B cell (primary cell): Measurements from ENCODE around the gene SELENOS. TPM values are rescaled to one million over a fixed set of nuclear protein-coding genes. Genes with fewer than 3 reads are reported as not detected.

Source experiments
- ATAC-seq: fragments of 200-7000 bp; cut with Tn5 transposase; one replicate; pipeline ENCODE4 v1.10.0; 2021; ENCODE audit warnings: low read depth, mild to moderate bottlenecking, moderate number of reproducible peaks, moderate library complexity
- CTCF ChIA-PET: fragments of 350-600 bp; sonication (Branson Sonifier 250); formaldehyde crosslinking; loops from one replicate; lab custom pipeline; 2021; ENCODE audit warnings: antibody characterized with exemption, inconsistent platforms; lab: Charles Lee
- POLR2A ChIA-PET: fragments of 350-600 bp; sonication (Branson Sonifier 250); formaldehyde crosslinking; loops from one replicate; lab custom pipeline; 2021; ENCODE audit warnings: antibody characterized with exemption; lab: Charles Lee
- DNase-seq: peaks from one replicate; pipeline ENCODE4 v3.0.0; 2013
- H2AFZ ChIP-seq: 2 replicates; pipeline ENCODE4 v1.6.1; 2012; ENCODE audit warnings: mild to moderate bottlenecking, low read depth, low read length; ENCODE audit not compliant: insufficient read depth, poor library complexity, severe bottlenecking
- H3K27ac ChIP-seq, 2 donors: 1 replicate in 1 of 2; 2 replicates in 1 of 2; pipeline ENCODE4 v1.5.1; 2012 to 2013; ENCODE audit warnings: low read length in 2 of 2, mild to moderate bottlenecking in 2 of 2, moderate library complexity in 1 of 2
- H3K27me3 ChIP-seq, 4 experiments: fragments of 200-600 bp in 1 of 4; sonication (generic) in 1 of 4; replicated peaks in 1 of 4; 1 replicate in 2 of 4; 2 replicates in 2 of 4; pipeline versions ENCODE4 v1.6.1 to v1.7.0; 2013 to 2016; ENCODE audit warnings: low read length in 3 of 4, mild to moderate bottlenecking in 2 of 4, mixed read lengths in 1 of 4, moderate library complexity in 1 of 4; ENCODE audit not compliant: insufficient read depth in 4 of 4, control insufficient read depth in 3 of 4; ENCODE audit errors: control extremely low read depth in 1 of 4
- H3K36me3 ChIP-seq, 2 experiments: replicated peaks in 1 of 2; 1 replicate in 1 of 2; 2 replicates in 1 of 2; pipeline versions ENCODE4 v1.6.1 to v1.7.1; 2013; ENCODE audit warnings: low read length in 1 of 2; ENCODE audit not compliant: insufficient read depth in 2 of 2, control insufficient read depth in 1 of 2; ENCODE audit errors: control extremely low read depth in 1 of 2, extremely low read depth in 1 of 2
- H3K4me1 ChIP-seq, 2 donors: fragments of 200-600 bp in 1 of 2; sonication (generic) in 1 of 2; 1 replicate in 1 of 2; 2 replicates in 1 of 2; pipeline versions ENCODE4 v1.5.1 to v1.6.1; 2013 to 2017; ENCODE audit warnings: low read length in 2 of 2; ENCODE audit not compliant: control insufficient read depth in 2 of 2, insufficient read depth in 2 of 2
- H3K4me2 ChIP-seq: replicated peaks from 2 replicates; pipeline ENCODE3; 2012; ENCODE audit warnings: mild to moderate bottlenecking, low read depth, low read length; ENCODE audit not compliant: poor library complexity, severe bottlenecking
- H3K4me3 ChIP-seq, 5 experiments: fragments of 200-600 bp in 1 of 5; sonication (generic) in 1 of 5; 1 replicate in 3 of 5; 2 replicates in 2 of 5; pipeline versions ENCODE4 v1.5.1 to v1.7.0; 2011 to 2016; ENCODE audit warnings: low read length in 4 of 5, mild to moderate bottlenecking in 4 of 5, low read depth in 2 of 5, control low read depth in 1 of 5, moderate library complexity in 1 of 5; ENCODE audit not compliant: insufficient read depth in 1 of 5; ENCODE audit errors: control extremely low read depth in 1 of 5, extremely low read depth in 1 of 5
- H3K79me2 ChIP-seq: fragments of 200-600 bp; sonication (generic); one replicate; pipeline ENCODE4 v1.6.0; 2016; ENCODE audit warnings: low read length; ENCODE audit not compliant: control insufficient read depth, insufficient read depth
- H3K9ac ChIP-seq: fragments of 200-600 bp; sonication (generic); 2 replicates; pipeline ENCODE4 v1.6.1; 2017; ENCODE audit warnings: mild to moderate bottlenecking, low read length, moderate library complexity
- H3K9me3 ChIP-seq, 3 donors: one replicate each; pipeline versions ENCODE4 v1.6.1 to v1.7.1; 2013; ENCODE audit warnings: low read length in 2 of 3; ENCODE audit not compliant: control insufficient read depth in 2 of 3, insufficient read depth in 1 of 3; ENCODE audit errors: control extremely low read depth in 1 of 3
- H4K20me1 ChIP-seq: 2 replicates; pipeline ENCODE4 v1.6.0; 2012; ENCODE audit warnings: mild to moderate bottlenecking, low read length; ENCODE audit not compliant: insufficient read depth, control insufficient read depth, poor library complexity, severe bottlenecking
- H3K27ac Mint-ChIP-seq: one replicate; pipeline ENCODE4 v1.8.0; 2021; ENCODE audit warnings: mixed read lengths
- H3K27me3 Mint-ChIP-seq: one replicate; pipeline ENCODE4 v1.8.0; 2021; ENCODE audit warnings: mixed read lengths
- H3K4me1 Mint-ChIP-seq: one replicate; pipeline ENCODE4 v1.8.0; 2021; ENCODE audit warnings: mixed read lengths
- H3K4me3 Mint-ChIP-seq: one replicate; pipeline ENCODE4 v1.8.0; 2021; ENCODE audit warnings: mixed read lengths
- H3K9me3 Mint-ChIP-seq: one replicate; pipeline ENCODE4 v1.8.0; 2022; ENCODE audit warnings: mixed read lengths; ENCODE audit not compliant: insufficient read depth
- EZH2 ChIP-seq: IDR thresholded peaks from 2 replicates; pipeline ENCODE4 v1.6.1; 2012; ENCODE audit warnings: borderline replicate concordance, low read depth, mild to moderate bottlenecking, moderate library complexity, low read length; ENCODE audit not compliant: insufficient read depth, poor library complexity, severe bottlenecking
- WGBS: methylation state at CpG from one replicate; pipeline ENCODE4 v1.1.5; 2013; ENCODE audit warnings: missing lambda C conversion rate; ENCODE audit not compliant: insufficient coverage; 5-methylcytosine and 5-hydroxymethylcytosine counted together
- intact Hi-C: fragments of 100-400 bp; cut with micrococcal nuclease; formaldehyde crosslinking; loops from one replicate; pipeline ENCODE4 v1.10.0; 2022
- polyA plus RNA-seq: library from polyadenylated mRNA; depleted of rRNA; stranded (reverse); fragments of >200 nt; gene quantifications from 2 replicates; pipeline ENCODE4 v1.2.3, GENCODE V29; 2012
- total RNA-seq, 2 donors: library from RNA; stranded (reverse); fragments of 120-200 nt in 1 of 2; gene quantifications; 1 replicate in 1 of 2; 2 replicates in 1 of 2; pipeline versions ENCODE4 v1.2.3 to v1.2.4, GENCODE V29; 2013 to 2022
- TF ChIP-seq, protein P1 (sequence below): fragments of 200-600 bp; IDR thresholded peaks from one replicate; pipeline ENCODE4 v1.8.0; 2022; ENCODE audit warnings: antibody characterized with exemption, mild to moderate bottlenecking

SELENOS gene
- total and polyA plus RNA-seq, 2 donors (not counting 1 experiment from before 2014, with no cell fraction given) = 14.2 to 26.8 TPM

DNA sequence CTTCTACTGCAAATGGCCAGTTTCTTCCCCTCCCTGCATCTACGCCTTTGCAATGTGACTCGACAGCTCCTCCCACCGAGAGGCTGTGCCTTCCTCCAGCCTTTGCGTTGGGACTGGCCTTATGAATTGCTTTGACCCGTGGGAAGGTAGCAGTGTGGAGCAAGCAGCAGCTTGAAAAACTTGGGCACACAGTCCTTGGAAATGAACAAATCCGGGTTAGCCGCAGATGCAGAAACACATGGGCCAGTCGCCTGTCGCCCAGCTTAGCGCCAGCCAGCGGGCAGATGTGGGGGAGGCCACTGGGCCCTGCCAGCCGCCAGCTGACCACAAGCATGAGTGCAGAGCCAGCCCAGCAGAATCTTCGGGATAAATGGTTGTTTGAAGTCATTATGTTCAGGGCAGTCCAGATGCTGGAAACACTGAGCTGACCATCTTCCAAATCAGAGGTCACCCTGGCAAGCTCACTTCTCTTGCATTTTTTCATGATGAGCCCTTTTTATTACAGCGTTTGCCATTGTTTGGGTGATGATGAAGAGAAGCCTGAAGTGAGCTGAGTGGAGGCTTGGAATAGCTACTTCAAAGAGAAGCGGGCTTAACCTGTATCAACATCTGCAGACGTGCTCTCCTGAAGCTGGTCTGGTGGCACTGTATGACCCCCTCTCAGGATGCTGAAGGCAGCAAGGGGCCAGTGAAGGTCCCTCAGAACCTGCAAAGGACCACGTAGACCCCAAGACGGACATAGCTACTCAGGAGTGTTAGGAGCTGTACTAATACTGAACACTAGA, 9.8 kb downstream of the SELENOS start:
- no peaks in the 10 kb centered on the region for H3K9me3 ChIP-seq
- no peaks in the 10 kb centered on the region for H3K4me1 Mint-ChIP-seq
- H3K36me3 ChIP-seq = peaks cover 0 to 22% of the 10 kb centered on the region in 2 experiments
- H3K4me3 Mint-ChIP-seq = no peak overlapping the region
- no peak for TF ChIP-seq EZH2
- TF ChIP-seq, protein P1, sequence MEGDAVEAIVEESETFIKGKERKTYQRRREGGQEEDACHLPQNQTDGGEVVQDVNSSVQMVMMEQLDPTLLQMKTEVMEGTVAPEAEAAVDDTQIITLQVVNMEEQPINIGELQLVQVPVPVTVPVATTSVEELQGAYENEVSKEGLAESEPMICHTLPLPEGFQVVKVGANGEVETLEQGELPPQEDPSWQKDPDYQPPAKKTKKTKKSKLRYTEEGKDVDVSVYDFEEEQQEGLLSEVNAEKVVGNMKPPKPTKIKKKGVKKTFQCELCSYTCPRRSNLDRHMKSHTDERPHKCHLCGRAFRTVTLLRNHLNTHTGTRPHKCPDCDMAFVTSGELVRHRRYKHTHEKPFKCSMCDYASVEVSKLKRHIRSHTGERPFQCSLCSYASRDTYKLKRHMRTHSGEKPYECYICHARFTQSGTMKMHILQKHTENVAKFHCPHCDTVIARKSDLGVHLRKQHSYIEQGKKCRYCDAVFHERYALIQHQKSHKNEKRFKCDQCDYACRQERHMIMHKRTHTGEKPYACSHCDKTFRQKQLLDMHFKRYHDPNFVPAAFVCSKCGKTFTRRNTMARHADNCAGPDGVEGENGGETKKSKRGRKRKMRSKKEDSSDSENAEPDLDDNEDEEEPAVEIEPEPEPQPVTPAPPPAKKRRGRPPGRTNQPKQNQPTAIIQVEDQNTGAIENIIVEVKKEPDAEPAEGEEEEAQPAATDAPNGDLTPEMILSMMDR = no peak
- H3K9me3 Mint-ChIP-seq = no peaks in the 10 kb centered on the region
- CTCF ChIA-PET = interaction anchor here (0.8 to 1.6 kb wide), 3 partner anchors 10 to 252 kb away, joined by 3 to 12 read pairs (median 4); no protein-coding TSS in a partner anchor
- no peaks in the 10 kb centered on the region for H3K4me1 ChIP-seq
- intact Hi-C loops = no loop called here
- no peaks in the 10 kb centered on the region for H3K79me2 ChIP-seq
- no peaks in the 10 kb centered on the region for H3K27me3 ChIP-seq
- 83% methylated on average over 15 of the region's 18 CpGs for WGBS
- no peak overlapping the region for H3K4me3 ChIP-seq
- H3K27ac Mint-ChIP-seq = no peak overlapping the region
- H3K27me3 Mint-ChIP-seq = no peaks in the 10 kb centered on the region
- no peak overlapping the region for H2AFZ ChIP-seq
- no peak overlapping the region for H3K4me2 ChIP-seq
- POLR2A ChIA-PET = no interaction called here
- H3K27ac ChIP-seq = no peak overlapping the region
- H3K9ac ChIP-seq = no peak overlapping the region
- H4K20me1 ChIP-seq = no peaks in the 10 kb centered on the region
- no peak for DNase-seq
- ATAC-seq = no peak

GRCh38 chr15:101266787-101267186, 10.5 kb downstream of the SELENOS start:
- no peaks in the 10 kb centered on the region for H3K9me3 ChIP-seq
- Mint-ChIP-seq H3K27me3 (no peaks in the 10 kb centered on the region), H3K27ac (no peak overlapping the region), H3K9me3 (no peaks in the 10 kb centered on the region), H3K4me3 (no peak overlapping the region), H3K4me1 (no peaks in the 10 kb centered on the region)
- no peak for DNase-seq
- H3K4me3 ChIP-seq = no peak overlapping the region
- TF ChIP-seq EZH2 = no peak
- TF ChIP-seq, protein P1 = no peak
- peaks cover 0 to 2% (median 0%) of the 10 kb centered on the region in 4 experiments for H3K27me3 ChIP-seq
- POLR2A ChIA-PET = no interaction called here
- no peaks in the 10 kb centered on the region for H3K4me1 ChIP-seq
- no peak overlapping the region for H3K9ac ChIP-seq
- no peak overlapping the region for H3K4me2 ChIP-seq
- no peak overlapping the region for H2AFZ ChIP-seq
- peaks cover 0 to 15% of the 10 kb centered on the region in 2 experiments for H3K36me3 ChIP-seq
- H3K79me2 ChIP-seq = no peaks in the 10 kb centered on the region
- H3K27ac ChIP-seq = no peak overlapping the region
- H4K20me1 ChIP-seq = no peaks in the 10 kb centered on the region
- intact Hi-C loops = no loop called here
- WGBS = 95% methylated on average over 8 of the region's 9 CpGs
- CTCF ChIA-PET = interaction anchor here (1.6 kb wide), 1 partner anchor 9 kb away, joined by 12 read pairs; no protein-coding TSS in a partner anchor
- ATAC-seq = no peak
